Activated T-helper 1 cell treated with anti-CD3 and anti-CD28 coated beads, Interleukin-12 subunit alpha, Interleukin-12 subunit beta, Interleukin-2, Interleukin-4 antibody, amounts not matched to agents 30 ng/mL and 10 ng/mL and 1 ng/mL, durations not matched to agents 14 hours and 24 hours and 36 hours (primary cell): ENCODE measurements around the gene TMEM141. TPM values are rescaled to one million over a fixed set of nuclear protein-coding genes. Genes with fewer than 3 reads are reported as not detected.
"Not testable (repeated sequence)": the region's sequence is repeated elsewhere in the genome, so short reads cannot be mapped to it uniquely, and the experiment has no call there.

Source experiments
- DNase-seq: peaks from one replicate; pipeline ENCODE4 v3.0.0; 2021; ENCODE audit warnings: low spot score
- H3K27ac Mint-ChIP-seq: one replicate; pipeline ENCODE4 v1.8.0; 2021; ENCODE audit warnings: mild to moderate bottlenecking, mixed read lengths
- H3K27me3 Mint-ChIP-seq: one replicate; pipeline ENCODE4 v1.8.0; 2022; ENCODE audit warnings: mild to moderate bottlenecking, moderate library complexity, mixed read lengths; ENCODE audit not compliant: insufficient read depth
- H3K36me3 Mint-ChIP-seq: one replicate; pipeline ENCODE4 v1.8.0; 2021; ENCODE audit warnings: low read depth, mixed read lengths
- H3K4me1 Mint-ChIP-seq: one replicate; pipeline ENCODE4 v1.8.0; 2021; ENCODE audit warnings: low read depth, mixed read lengths
- H3K4me3 Mint-ChIP-seq: one replicate; pipeline ENCODE4 v1.8.0; 2021; ENCODE audit warnings: mild to moderate bottlenecking, moderate library complexity, mixed read lengths
- H3K9me3 Mint-ChIP-seq: one replicate; pipeline ENCODE4 v1.8.0; 2021; ENCODE audit warnings: mixed read lengths
- intact Hi-C: fragments of 100-400 bp; cut with micrococcal nuclease; formaldehyde crosslinking; loops from one replicate; pipeline ENCODE4 v1.15.1; 2024
- total RNA-seq: library from RNA; stranded (reverse); gene quantifications from 2 replicates; pipeline ENCODE4 v1.2.3, GENCODE V29; 2022

TMEM141 gene
- total RNA-seq, 1 donor from 2014 or later = 37.2 TPM

DNA sequence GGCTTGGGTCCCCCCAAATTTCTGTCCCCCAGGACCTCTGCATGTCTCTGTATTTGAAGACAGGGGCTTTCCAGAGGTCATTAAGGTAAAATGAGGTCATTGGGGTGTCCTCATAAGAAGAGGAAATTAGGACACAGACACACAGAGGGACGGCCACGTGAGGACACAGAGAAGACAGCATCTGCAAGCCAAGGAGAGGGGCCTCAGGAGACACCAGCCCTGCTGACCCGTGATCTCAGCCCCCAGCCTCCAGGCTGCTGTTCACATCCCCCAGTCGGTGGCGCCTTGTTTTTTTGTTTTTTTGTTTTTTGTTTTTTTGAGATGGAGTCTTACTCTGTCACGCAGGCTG, 3.8 kb downstream of the TMEM141 start:
- intact Hi-C loops = loop anchor here (5.0 kb wide), 2 partner anchors 248 to 757 kb away; partner anchors contain the start of genes MRPL41, NOTCH1 and PNPLA7
- Mint-ChIP-seq H3K27ac (no peak overlapping the region), H3K27me3 (peaks cover 10% of the 10 kb centered on the region)

DNA sequence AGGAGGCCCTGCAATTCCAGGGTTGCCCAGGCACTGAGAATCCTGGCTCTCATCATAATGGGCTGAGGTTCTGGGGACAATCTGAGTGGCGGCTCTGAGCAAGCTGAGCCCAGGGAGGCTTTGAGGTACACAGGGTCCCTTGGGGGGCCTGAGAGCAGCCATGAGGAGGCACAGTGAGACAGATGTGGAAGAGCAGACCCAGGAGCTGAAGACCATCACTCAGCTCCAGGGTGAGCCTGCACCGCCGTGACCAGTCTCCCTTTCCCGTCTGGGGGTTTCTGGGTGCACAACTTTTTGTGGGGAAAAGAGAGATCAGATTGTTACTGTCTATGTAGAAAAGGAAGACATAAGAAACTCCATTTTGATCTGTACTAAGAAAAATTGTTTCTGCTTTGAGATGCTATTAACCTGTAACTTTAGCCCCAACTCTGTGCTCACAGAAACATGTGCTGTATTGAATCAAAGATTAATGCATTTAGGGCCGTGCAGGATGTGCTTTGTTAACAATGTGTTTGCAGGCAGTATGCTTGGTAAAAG, 5.2 kb downstream of the TMEM141 start, which contains the start of gene CCDC183:
CCDC183 (plus strand) TSS at position 101 of the 537 bp plus-strand sequence; CDS start at position 161, 60 bp downstream.
- peaks cover 23% of the 10 kb centered on the region for H3K4me1 Mint-ChIP-seq
- no peak within 1 kb of the TSS for H3K27ac Mint-ChIP-seq
- intact Hi-C loops = no loop called here
- no peaks in the 10 kb centered on the region for H3K36me3 Mint-ChIP-seq
- H3K9me3 Mint-ChIP-seq = no peaks in the 10 kb centered on the region
- H3K27me3 Mint-ChIP-seq = peaks cover 19% of the 10 kb centered on the region
- no peak within 1 kb of the TSS for H3K4me3 Mint-ChIP-seq
- DNase-seq = no peak

More for the DNA sequence above, 3.8 kb downstream of the TMEM141 start:
- Mint-ChIP-seq H3K9me3 (no peaks in the 10 kb centered on the region), H3K4me3 (no peak overlapping the region), H3K36me3 (no peaks in the 10 kb centered on the region), H3K4me1 (peaks cover 16% of the 10 kb centered on the region)
- no peak for DNase-seq

DNA sequence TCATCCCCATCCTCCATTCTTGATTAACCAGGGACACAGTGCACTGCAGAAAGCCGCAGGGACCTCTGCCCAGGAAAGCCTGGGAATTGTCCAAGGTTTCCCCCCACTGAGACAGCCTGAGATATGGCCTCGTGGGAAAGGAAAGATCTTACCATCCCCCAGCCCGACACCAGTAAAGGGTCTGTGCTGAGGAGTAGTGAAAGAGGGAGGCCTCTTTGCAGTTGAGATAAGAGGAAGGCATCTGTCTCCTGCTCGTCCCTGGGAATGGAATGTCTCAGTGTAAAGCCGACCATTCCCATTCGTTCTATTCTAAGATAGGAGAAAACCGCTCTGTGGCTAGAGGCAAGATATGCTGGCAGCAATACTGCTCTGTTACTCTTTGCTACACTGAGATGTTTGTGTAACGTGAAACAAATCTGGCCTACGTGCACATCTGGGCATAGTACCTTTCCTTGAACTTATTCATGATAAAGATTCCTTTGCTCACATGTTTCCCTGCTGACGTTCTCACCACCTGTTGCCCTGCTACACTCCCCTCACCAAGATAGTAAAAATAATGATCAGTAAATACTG, 5.7 kb downstream of the TMEM141 start:
- H3K9me3 Mint-ChIP-seq, H3K27ac Mint-ChIP-seq, H3K36me3 Mint-ChIP-seq, H3K4me3 Mint-ChIP-seq, intact Hi-C loops, DNase-seq: not testable (repeated sequence)
- H3K4me1 Mint-ChIP-seq = peaks cover 22% of the 10 kb centered on the region
- peaks cover 21% of the 10 kb centered on the region for H3K27me3 Mint-ChIP-seq

- no peak for DNase-seq
- no peak overlapping the region for H3K27ac Mint-ChIP-seq
- no peaks in the 10 kb centered on the region for H3K9me3 Mint-ChIP-seq
- intact Hi-C loops = no loop called here
- H3K4me1 Mint-ChIP-seq = peaks cover 10% of the 10 kb centered on the region
- no peaks in the 10 kb centered on the region for H3K36me3 Mint-ChIP-seq
- H3K27me3 Mint-ChIP-seq = peaks cover 21% of the 10 kb centered on the region
- no peak overlapping the region for H3K4me3 Mint-ChIP-seq
Observed at GRCh38 chr9:136798708-136799078, 7.5 kb downstream of the TMEM141 start.

DNA sequence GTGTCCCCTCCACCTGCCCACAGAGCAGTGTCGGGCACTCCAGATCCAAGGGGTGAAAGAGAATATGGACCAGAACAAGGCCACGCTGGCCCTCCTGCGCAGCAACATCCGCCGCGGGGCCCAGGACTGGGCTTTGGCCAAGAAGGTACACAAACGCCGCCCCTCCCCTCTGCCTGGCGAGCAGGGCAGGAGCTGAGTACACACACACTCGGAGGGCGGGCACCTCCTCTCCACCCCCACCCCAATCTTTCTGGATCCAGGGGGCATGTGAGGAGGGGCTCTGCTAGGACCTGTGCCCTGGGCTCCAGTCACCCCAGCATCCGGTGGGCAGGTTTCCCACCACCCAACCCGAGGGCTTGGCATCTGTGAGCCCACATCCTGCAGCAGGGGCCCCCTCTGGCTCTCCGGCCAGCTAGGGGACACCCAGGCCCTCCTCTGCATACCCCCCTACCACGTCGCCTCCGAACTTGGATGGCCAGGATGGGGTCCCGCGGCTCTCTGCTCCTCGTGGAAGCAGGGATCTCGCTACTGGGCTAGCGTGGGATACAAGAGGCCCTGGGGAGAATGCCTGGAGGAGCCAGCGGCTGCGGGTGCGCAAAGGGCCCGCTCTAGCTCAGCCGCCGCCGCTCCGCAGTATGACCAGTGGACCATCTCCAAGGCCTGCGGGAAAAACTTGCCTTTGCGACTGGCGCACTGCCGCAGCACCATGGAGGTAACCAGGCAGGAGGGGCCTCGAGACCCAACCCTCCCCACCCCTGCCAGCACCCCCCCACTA, 8.1 kb downstream of the TMEM141 start:
- intact Hi-C loops = no loop called here
- Mint-ChIP-seq H3K9me3 (no peaks in the 10 kb centered on the region), H3K36me3 (peaks cover 4% of the 10 kb centered on the region), H3K27me3 (peaks cover 23% of the 10 kb centered on the region), H3K4me1 (peaks cover 10% of the 10 kb centered on the region), H3K27ac (no peak overlapping the region), H3K4me3 (no peak overlapping the region)
- DNase-seq = no peak

DNA sequence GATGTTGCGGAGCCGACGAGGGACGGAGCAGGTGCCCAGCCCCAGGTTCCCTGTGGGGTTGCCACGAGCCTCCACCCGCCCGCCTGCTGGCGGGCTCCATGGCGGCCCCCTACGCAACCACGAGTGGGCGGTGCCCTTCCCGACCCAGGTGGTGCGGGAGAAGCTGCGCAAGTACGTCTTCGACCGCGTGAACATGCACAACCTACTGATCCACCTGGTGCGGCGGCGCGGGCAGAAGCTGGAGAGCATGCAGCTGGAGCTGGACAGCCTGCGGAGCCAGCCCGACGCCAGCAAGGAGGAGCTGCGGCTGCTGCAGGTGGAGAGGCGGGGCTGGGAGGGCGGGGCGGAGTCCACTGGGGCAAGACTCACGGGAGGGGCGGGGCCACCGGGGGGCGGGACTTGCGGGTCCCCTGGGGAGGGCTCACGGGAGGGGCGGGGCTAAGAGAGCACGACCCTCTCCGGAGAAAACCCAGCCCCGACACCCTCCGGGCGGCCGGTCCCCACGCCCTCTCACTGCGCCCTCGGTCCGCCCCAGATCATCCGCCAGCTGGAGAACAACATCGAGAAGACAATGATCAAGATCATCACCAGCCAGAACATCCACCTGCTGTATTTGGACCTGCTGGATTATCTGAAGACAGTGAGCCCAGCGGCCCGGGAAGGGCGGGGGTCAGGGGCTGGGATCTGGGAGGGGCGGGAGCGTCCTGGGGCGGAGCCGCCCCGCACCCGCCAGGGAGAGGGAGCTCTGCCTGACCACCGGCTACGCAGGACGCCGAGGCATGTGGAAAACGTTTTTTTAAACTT, 8.9 kb downstream of the TMEM141 start:
- intact Hi-C loops = loop anchor here (1.0 to 10.0 kb wide), 4 partner anchors 9 to 655 kb away; partner anchors contain the start of genes NSMF, PAXX, QSOX2 and TMEM141
- H3K36me3 Mint-ChIP-seq = peaks cover 4% of the 10 kb centered on the region
- H3K9me3 Mint-ChIP-seq = no peaks in the 10 kb centered on the region
- H3K27me3 Mint-ChIP-seq = peaks cover 23% of the 10 kb centered on the region
- peaks cover 10% of the 10 kb centered on the region for H3K4me1 Mint-ChIP-seq
- DNase-seq = peak; percentile 61
- H3K4me3 Mint-ChIP-seq = peak overlapping the region; percentile 80
- peak overlapping the region; percentile 29 for H3K27ac Mint-ChIP-seq

- intact Hi-C loops = loop anchor here (10.0 kb wide), 2 partner anchors 558 to 652 kb away; partner anchors contain the start of genes NSMF and QSOX2
- H3K27me3 Mint-ChIP-seq = peaks cover 18% of the 10 kb centered on the region
- peaks cover 4% of the 10 kb centered on the region for H3K36me3 Mint-ChIP-seq
- no peaks in the 10 kb centered on the region for H3K9me3 Mint-ChIP-seq
- H3K4me1 Mint-ChIP-seq = peaks cover 10% of the 10 kb centered on the region
- no peak overlapping the region for H3K27ac Mint-ChIP-seq
- H3K4me3 Mint-ChIP-seq = no peak overlapping the region
- no peak for DNase-seq
Observed at GRCh38 chr9:136802321-136802720, 11.2 kb downstream of the TMEM141 start.

GRCh38 chr9:136803009-136803550, 11.9 kb downstream of the TMEM141 start:
- not testable (repeated sequence) for H3K27ac Mint-ChIP-seq, H3K36me3 Mint-ChIP-seq, H3K4me3 Mint-ChIP-seq, DNase-seq, H3K9me3 Mint-ChIP-seq
- peaks cover 10% of the 10 kb centered on the region for H3K4me1 Mint-ChIP-seq
- intact Hi-C loops = loop anchor here (10.0 kb wide), 2 partner anchors 558 to 652 kb away; partner anchors contain the start of genes NSMF and QSOX2
- H3K27me3 Mint-ChIP-seq = peaks cover 19% of the 10 kb centered on the region

GRCh38 chr9:136803551-136804508, 12.7 kb downstream of the TMEM141 start:
- peaks cover 17% of the 10 kb centered on the region for H3K27me3 Mint-ChIP-seq
- H3K9me3 Mint-ChIP-seq = no peaks in the 10 kb centered on the region
- intact Hi-C loops = loop anchor here (10.0 kb wide), 2 partner anchors 559 to 651 kb away; partner anchors contain the start of genes NSMF and QSOX2
- H3K36me3 Mint-ChIP-seq = peaks cover 7% of the 10 kb centered on the region
- no peak overlapping the region for H3K27ac Mint-ChIP-seq
- DNase-seq = no peak
- H3K4me3 Mint-ChIP-seq = no peak overlapping the region
- peaks cover 13% of the 10 kb centered on the region for H3K4me1 Mint-ChIP-seq

DNA sequence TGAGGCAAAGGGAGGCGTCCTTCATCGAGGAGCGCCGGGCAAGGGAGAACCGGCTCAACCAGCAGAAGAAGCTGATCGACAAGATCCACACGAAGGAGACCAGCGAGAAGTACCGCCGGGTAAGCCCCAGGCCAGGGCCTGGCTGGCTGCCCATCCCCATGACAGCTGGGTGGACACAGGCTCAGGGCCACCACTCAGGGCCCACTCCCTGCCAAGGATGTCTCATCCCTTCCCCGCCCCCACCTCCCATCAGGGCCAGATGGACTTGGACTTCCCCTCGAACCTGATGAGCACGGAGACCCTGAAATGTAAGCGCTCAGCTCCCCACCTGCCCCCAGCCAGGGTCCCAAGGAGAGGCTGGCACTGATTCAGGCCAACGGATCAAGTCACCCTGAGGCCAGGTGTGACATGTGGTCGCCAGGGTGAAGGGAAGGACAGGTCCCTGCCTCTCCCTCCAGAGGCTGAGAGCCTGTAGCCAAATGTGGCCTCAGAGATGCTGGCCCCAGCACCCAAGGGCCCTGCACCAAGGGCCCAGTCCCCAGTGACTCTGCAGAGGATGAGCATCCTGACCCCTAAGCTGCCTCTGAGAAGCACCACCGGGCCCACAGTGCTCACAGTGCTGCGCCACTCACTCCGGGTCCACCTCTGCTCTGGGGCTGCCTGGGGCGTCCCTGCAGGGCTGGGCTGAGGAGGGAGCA, 13.5 kb downstream of the TMEM141 start:
- Mint-ChIP-seq H3K4me1 (peaks cover 21% of the 10 kb centered on the region), H3K27ac (no peak overlapping the region), H3K27me3 (peaks cover 17% of the 10 kb centered on the region), H3K36me3 (peaks cover 11% of the 10 kb centered on the region), H3K4me3 (no peak overlapping the region), H3K9me3 (no peaks in the 10 kb centered on the region)
- DNase-seq = no peak
- intact Hi-C loops = loop anchor here (10.0 kb wide), 2 partner anchors 560 to 650 kb away; partner anchors contain the start of genes NSMF and QSOX2

GRCh38 chr9:136805207-136805740, 14.1 kb downstream of the TMEM141 start:
- Mint-ChIP-seq H3K27ac (no peak overlapping the region), H3K27me3 (peaks cover 13% of the 10 kb centered on the region), H3K4me3 (peak overlapping the region; percentile 59), H3K36me3 (peaks cover 17% of the 10 kb centered on the region), H3K9me3 (no peaks in the 10 kb centered on the region), H3K4me1 (peaks cover 25% of the 10 kb centered on the region)
- intact Hi-C loops = loop anchor here (10.0 kb wide), 2 partner anchors 560 to 650 kb away; partner anchors contain the start of genes NSMF and QSOX2
- no peak for DNase-seq
